ENCODE results near the gene PPHLN1. TPM values are rescaled to one million over a fixed set of nuclear protein-coding genes. Genes with fewer than 3 reads are reported as not detected.
"Not testable (repeated sequence)": the region's sequence is repeated elsewhere in the genome, so short reads cannot be mapped to it uniquely, and the experiment has no call there.

Gene PPHLN1
- total RNA-seq, 2 experiments from 2014 or later: 52.9 to 63.3 TPM

DNA sequence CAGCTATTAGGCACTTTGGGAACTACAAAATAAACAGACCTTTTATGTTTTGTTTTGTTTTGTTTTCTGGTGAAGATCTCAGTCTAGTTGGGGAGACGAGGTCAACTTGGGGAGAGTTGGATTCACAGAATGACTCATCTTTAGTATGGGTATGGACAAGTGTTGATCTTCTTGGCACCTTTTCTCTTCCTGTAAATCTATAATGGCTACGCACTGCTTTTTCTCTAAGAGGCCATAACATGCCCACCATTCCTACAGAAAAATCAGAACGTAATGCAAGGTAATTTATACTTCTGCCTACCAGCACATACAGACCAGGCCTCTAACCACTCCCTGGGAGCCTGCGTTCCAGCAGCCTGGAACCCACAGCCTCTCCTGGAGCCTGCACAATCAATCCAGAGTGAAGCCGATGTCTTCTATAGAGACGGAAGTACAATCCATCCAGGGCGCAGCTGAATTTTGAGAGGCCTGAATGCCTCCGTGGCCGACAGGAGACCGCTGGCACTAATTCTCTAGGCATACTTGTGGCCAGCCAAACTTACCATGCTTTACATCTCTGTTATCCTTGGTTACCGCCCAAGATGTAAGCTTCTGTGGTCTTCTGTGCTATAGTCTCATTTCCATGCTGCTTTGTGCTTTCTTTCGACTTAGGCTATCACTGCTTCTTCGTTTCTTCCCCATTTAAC is 717 bp downstream of the PPHLN1 start:
- H3K4me3 Mint-ChIP-seq: peak overlapping the region; percentile 94
- H3K36me3 Mint-ChIP-seq (ENCODE audit: low read depth): peaks cover 10% of the 10 kb centered on the region
- intact Hi-C loops (cut with micrococcal nuclease): loop anchor here (1.0 to 5.0 kb wide), 9 partner anchors 26 to 1480 kb away; partner anchors contain the start of genes IRAK4, PUS7L, TWF1 and YAF2
- peak overlapping the region; percentile 94 for H3K27ac Mint-ChIP-seq
- H3K9me3 Mint-ChIP-seq: no peaks in the 10 kb centered on the region
- H3K27me3 Mint-ChIP-seq (ENCODE audit: low read depth): no peaks in the 10 kb centered on the region
- CTCF ChIA-PET: interaction anchor here (0.6 to 2.7 kb wide), 3 partner anchors 12 to 45 kb away, joined by 3 to 16 read pairs (median 3); no protein-coding TSS in a partner anchor
- peak; percentile 14 for DNase-seq
- peaks cover 49% of the 10 kb centered on the region for H3K4me1 Mint-ChIP-seq (ENCODE audit: low read depth)

DNA sequence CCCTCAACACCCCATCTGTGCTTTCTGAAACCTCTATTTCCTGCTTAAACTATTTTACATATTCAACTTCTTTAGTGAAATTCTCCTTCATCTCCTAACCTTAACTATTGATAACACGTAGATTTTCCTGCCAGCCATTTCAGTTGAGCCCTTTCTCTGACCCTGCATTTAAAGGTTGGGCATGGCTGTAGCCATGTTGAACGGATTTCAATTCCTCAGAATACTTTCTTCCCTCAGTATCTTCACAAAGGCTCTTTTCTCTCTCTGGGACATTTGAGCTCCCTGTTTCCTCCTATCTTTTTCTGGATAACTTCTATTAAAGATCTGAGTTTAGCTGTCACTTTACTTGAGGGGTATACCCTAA is 1.2 kb downstream of the PPHLN1 start:
- Mint-ChIP-seq H3K27me3 (ENCODE audit: low read depth) (no peaks in the 10 kb centered on the region), H3K36me3 (ENCODE audit: low read depth) (peaks cover 9% of the 10 kb centered on the region), H3K4me1 (ENCODE audit: low read depth) (peaks cover 54% of the 10 kb centered on the region), H3K27ac (peak overlapping the region; percentile 94), H3K9me3 (no peaks in the 10 kb centered on the region), H3K4me3 (peak overlapping the region; percentile 94)
- no peak for DNase-seq
- intact Hi-C loops (cut with micrococcal nuclease): loop anchor here (2.0 to 5.0 kb wide), 3 partner anchors 196 to 1430 kb away; partner anchors contain the start of genes IRAK4 and PUS7L
- CTCF ChIA-PET: interaction anchor here (2.7 kb wide), 1 partner anchor 45 kb away, joined by 16 read pairs; no protein-coding TSS in a partner anchor

DNA sequence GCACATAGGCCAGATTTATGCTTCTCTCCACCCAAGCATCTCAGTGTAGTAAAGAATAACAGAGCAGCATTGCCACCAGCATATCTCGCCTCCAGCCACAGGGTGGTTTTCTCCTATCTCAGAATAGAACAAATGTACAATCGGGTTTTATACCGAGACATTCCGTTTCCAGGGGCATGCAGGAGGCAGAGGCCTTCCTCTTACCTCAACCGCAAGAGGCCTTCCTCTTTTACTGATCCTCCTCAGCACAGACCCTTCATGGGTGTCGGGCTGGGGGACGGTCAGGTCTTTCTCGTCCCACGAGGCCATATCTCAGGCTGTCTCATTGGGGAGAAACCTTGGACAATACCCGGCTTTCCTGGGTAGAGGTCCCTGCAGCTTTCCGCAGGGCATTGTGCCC is 4.1 kb downstream of the PPHLN1 start:
- not testable (repeated sequence) for H3K27me3 Mint-ChIP-seq (ENCODE audit: low read depth); H3K36me3 Mint-ChIP-seq (ENCODE audit: low read depth); H3K27ac Mint-ChIP-seq; DNase-seq; H3K9me3 Mint-ChIP-seq; H3K4me3 Mint-ChIP-seq
- H3K4me1 Mint-ChIP-seq (ENCODE audit: low read depth): peaks cover 61% of the 10 kb centered on the region
- CTCF ChIA-PET: interaction anchor here (0.6 kb wide), 1 partner anchor 51 kb away, joined by 7 read pairs; no protein-coding TSS in a partner anchor
- intact Hi-C loops (cut with micrococcal nuclease): loop anchor here (5.0 kb wide), 1 partner anchor 308 kb away; no protein-coding TSS in a partner anchor

DNA sequence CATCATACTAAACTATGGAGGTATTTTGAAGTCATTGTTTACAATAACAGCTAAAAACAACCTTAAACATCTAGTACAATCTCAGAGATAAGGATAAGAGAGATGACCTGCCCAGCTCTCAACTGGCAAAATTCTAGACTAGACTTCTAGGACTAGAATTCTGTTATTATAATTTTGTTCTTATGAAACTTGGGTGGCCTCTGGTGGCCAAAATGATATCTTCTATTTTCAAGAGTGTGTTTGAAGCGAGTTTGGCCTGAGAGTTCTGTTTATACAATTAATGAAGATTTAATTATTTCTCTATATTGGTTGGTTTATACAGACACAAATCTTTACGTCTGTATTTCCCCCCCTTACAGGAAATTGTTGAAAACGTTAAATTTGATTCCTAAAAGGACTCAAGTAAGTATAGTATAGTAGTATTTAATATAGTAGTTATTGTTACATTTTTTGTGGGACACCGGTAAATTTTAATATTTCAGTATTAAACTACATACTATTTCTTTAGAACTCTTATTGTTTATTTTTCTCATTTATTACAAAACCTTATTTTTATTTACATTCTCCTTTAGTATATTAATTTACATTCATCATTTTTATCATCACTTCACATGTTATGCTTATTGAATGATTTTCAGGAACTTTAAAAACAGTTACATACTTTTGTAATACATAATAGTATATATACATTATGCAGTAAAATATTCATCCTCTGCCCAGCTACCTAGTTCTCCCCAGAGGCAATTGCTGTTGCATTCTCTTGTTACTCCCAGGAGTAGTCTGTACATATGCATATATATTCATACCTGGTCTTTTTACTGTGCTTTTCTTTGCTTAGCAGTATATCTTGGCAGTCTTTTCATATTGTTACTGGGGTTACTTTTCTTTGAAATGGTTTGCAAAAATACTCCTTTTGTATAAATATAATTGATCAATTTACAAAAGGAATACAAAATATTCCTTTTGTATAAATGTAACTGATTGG is 6.6 kb downstream of the PPHLN1 start:
- Mint-ChIP-seq H3K4me1 (ENCODE audit: low read depth) (peaks cover 58% of the 10 kb centered on the region), H3K9me3 (no peaks in the 10 kb centered on the region), H3K4me3 (no peak overlapping the region), H3K27ac (no peak overlapping the region), H3K27me3 (ENCODE audit: low read depth) (no peaks in the 10 kb centered on the region), H3K36me3 (ENCODE audit: low read depth) (peaks cover 9% of the 10 kb centered on the region)
- DNase-seq: peak; percentile 32
- intact Hi-C loops (cut with micrococcal nuclease): loop anchor here (1.0 to 5.0 kb wide), 2 partner anchors 203 to 310 kb away; no protein-coding TSS in a partner anchor
- CTCF ChIA-PET: interaction anchor here (0.7 to 2.0 kb wide), 11 partner anchors 10 to 277 kb away, joined by 3 to 11 read pairs (median 4); no protein-coding TSS in a partner anchor

DNA sequence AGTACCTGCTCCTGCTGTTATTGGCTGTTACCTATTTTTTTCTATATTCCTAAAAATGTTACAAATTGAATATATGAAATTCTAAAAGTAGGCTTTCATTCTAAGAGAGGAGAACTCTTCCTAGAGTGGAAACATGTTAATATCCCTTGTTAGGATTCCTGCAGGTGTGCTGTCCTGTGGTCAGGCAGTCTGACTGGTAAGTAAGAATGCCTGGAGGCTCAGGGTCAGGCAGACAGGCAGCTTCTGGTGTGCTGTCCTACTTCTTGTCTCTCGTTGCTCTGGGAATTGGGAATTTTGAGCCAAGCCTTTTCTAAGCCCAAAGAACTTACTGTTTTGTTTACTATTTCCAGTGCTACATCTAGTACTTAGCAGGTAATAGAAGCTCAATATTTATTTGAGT is 10.3 kb downstream of the PPHLN1 start:
- CTCF ChIA-PET: no interaction called here
- intact Hi-C loops (cut with micrococcal nuclease): no loop called here
- H3K36me3 Mint-ChIP-seq (ENCODE audit: low read depth): peaks cover 26% of the 10 kb centered on the region

DNA sequence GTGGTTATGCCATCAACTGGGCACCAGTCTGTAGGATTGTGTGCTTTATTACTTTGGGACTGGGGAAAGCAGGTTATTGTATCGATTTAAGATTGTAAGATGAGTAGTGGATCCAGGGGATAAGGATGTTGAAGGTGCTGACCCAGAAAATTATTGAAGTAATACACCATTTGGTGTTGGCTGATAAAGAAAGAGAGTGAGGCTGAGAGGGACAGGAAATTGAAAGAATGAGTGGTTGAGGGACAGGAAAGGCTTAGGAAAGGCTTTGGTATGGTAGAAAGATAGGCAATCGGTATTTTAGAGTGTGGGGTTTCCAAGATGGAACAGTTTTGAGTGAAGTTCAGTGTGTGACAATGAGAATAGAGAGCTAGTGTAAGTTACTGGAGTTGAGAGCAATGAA is 12.3 kb downstream of the PPHLN1 start:
- Mint-ChIP-seq H3K9me3 (no peaks in the 10 kb centered on the region), H3K27me3 (ENCODE audit: low read depth) (no peaks in the 10 kb centered on the region), H3K27ac (no peak overlapping the region), H3K4me3 (no peak overlapping the region), H3K4me1 (ENCODE audit: low read depth) (peaks cover 44% of the 10 kb centered on the region), H3K36me3 (ENCODE audit: low read depth) (peaks cover 26% of the 10 kb centered on the region)
- CTCF ChIA-PET: interaction anchor here (0.9 kb wide), 1 partner anchor 12 kb away, joined by 3 read pairs; the partner anchor contains the start of genes PPHLN1 and ZCRB1
- intact Hi-C loops (cut with micrococcal nuclease): no loop called here
- no peak for DNase-seq

More for the DNA sequence above, 10.3 kb downstream of the PPHLN1 start:
- H3K4me3 Mint-ChIP-seq: no peak overlapping the region
- H3K4me1 Mint-ChIP-seq (ENCODE audit: low read depth): peaks cover 49% of the 10 kb centered on the region
- no peak for DNase-seq
- H3K9me3 Mint-ChIP-seq: no peaks in the 10 kb centered on the region
- no peaks in the 10 kb centered on the region for H3K27me3 Mint-ChIP-seq (ENCODE audit: low read depth)
- H3K27ac Mint-ChIP-seq: no peak overlapping the region

DNA sequence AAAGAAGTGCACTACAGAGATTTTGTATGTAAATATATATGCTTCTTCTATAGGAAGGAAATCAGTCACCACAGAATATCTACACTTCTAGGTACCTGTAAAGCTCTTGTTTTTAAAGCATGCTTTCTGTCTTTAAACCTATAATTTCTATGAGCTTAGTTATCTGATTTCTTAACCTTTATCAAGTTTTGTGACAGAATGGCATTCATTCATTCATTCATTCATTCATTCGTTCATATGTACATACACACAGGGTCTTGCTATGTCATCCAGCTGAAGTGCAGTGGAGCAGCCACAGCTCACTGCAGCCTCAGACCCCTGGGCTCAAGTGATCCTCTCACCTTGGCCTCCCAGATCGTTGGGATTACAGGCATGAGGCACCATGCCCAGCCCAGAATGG is 16.1 kb downstream of the PPHLN1 start:
- Mint-ChIP-seq H3K9me3 (no peaks in the 10 kb centered on the region), H3K4me3 (no peak overlapping the region), H3K4me1 (ENCODE audit: low read depth) (peaks cover 45% of the 10 kb centered on the region), H3K36me3 (ENCODE audit: low read depth) (peaks cover 22% of the 10 kb centered on the region), H3K27ac (no peak overlapping the region), H3K27me3 (ENCODE audit: low read depth) (no peaks in the 10 kb centered on the region)
- CTCF ChIA-PET: interaction anchor here (0.5 to 1.4 kb wide), 3 partner anchors 10 to 30 kb away, joined by 3 to 7 read pairs (median 7); no protein-coding TSS in a partner anchor
- no peak for DNase-seq
- intact Hi-C loops (cut with micrococcal nuclease): no loop called here

DNA sequence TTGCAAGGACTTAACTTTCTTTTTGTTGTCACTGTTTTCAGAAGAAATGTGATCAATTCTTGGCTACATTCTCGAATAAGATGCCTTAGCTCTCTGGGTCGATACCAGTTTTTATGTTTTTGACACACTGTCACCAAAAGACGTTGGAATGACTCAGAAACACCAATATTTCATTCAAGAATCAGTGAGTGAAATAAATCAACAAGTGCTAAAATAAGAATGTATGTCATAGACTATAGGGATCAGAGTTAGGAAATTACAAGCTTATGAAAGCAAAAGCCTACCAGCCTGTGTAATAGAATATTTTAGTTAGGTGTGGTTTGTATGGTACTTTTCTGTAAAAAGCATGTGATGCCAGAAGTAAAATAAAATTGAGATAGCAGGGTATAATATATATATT is 17.8 kb downstream of the PPHLN1 start:
- CTCF ChIA-PET: interaction anchor here (1.4 to 1.6 kb wide), 2 partner anchors 10 to 29 kb away, joined by 4 read pairs; no protein-coding TSS in a partner anchor
- peaks cover 13% of the 10 kb centered on the region for H3K36me3 Mint-ChIP-seq (ENCODE audit: low read depth)

DNA sequence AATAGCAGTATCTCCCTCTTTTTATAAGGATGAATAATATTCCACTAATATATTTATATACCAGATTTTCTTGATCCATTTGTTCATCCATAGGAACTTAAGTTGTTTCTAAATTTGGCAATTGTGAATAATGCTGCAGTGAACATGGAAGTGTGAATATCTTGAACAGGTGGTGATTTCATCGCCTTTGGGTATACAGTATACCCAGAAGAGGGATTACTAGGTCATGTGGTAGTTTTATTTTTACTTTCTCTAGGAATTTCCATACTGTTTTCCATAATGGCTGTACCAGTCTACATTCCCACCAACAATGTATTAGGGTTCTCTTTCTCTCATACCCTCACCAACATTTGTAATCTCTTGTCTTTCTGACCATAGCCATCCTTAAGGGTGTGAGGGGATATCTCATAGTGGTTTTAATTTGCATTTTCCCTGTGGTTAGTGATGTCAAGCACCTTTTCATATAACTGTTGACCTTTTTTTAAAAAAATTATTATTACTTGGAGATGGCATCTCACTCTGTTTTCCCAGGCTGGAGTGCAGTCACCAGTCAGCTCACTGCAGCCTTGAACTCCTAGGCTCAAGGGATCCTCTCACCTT is 20.5 kb downstream of the PPHLN1 start:
- peaks cover 26% of the 10 kb centered on the region for H3K4me1 Mint-ChIP-seq (ENCODE audit: low read depth)
- DNase-seq: no peak
- no peak overlapping the region for H3K4me3 Mint-ChIP-seq
- H3K36me3 Mint-ChIP-seq (ENCODE audit: low read depth): peaks cover 5% of the 10 kb centered on the region
- H3K27ac Mint-ChIP-seq: no peak overlapping the region
- intact Hi-C loops (cut with micrococcal nuclease): no loop called here
- H3K9me3 Mint-ChIP-seq: no peaks in the 10 kb centered on the region
- CTCF ChIA-PET: no interaction called here
- no peaks in the 10 kb centered on the region for H3K27me3 Mint-ChIP-seq (ENCODE audit: low read depth)

More for the DNA sequence above, 17.8 kb downstream of the PPHLN1 start:
- DNase-seq: no peak
- Mint-ChIP-seq H3K27ac (no peak overlapping the region), H3K27me3 (ENCODE audit: low read depth) (no peaks in the 10 kb centered on the region), H3K9me3 (no peaks in the 10 kb centered on the region), H3K4me1 (ENCODE audit: low read depth) (peaks cover 37% of the 10 kb centered on the region), H3K4me3 (no peak overlapping the region)
- intact Hi-C loops (cut with micrococcal nuclease): no loop called here

DNA sequence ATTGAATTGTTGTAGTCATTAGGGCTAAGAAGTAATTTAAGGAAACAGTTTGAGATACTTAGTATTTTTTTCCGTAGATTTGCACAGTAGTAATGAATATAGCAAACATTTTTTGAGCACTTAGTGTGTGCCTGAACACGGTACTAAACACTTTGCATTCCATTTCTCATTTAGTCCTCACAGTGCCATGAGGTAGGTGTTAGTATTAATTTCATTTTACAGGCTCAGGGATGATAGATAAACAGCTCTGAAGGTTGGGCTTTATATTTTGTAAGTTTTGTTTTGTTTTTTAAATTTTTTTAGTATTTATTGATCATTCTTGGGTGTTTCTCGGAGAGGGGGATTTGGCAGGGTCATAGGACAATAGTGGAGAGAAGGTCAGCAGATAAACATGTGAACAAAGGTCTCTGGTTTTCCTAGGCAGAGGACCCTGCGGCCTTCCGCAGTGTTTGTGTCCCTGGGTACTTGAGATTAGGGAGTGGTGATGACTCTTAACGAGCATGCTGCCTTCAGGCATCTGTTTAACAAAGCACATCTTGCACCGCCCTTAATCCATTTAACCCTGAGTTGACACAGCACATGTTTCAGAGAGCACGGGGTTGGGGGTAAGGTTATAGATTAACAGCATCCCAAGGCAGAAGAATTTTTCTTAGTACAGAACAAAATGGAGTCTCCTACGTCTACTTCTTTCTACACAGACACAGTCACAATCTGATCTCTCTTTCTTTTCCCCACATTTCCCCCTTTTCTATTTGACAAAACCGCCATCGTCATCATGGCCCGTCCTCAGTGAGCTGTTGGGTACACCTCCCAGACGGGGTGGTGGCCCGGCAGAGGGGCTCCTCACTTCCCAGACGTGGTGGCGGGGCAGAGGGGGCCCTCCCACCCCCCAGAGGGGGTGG is 23.4 kb downstream of the PPHLN1 start:
- H3K36me3 Mint-ChIP-seq (ENCODE audit: low read depth); DNase-seq; H3K4me3 Mint-ChIP-seq; H3K27me3 Mint-ChIP-seq (ENCODE audit: low read depth); H3K9me3 Mint-ChIP-seq; H3K27ac Mint-ChIP-seq; intact Hi-C loops (cut with micrococcal nuclease): not testable (repeated sequence)
- CTCF ChIA-PET: interaction anchor here (1.7 kb wide), 1 partner anchor 23 kb away, joined by 6 read pairs; no protein-coding TSS in a partner anchor
- H3K4me1 Mint-ChIP-seq (ENCODE audit: low read depth): peaks cover 12% of the 10 kb centered on the region

DNA sequence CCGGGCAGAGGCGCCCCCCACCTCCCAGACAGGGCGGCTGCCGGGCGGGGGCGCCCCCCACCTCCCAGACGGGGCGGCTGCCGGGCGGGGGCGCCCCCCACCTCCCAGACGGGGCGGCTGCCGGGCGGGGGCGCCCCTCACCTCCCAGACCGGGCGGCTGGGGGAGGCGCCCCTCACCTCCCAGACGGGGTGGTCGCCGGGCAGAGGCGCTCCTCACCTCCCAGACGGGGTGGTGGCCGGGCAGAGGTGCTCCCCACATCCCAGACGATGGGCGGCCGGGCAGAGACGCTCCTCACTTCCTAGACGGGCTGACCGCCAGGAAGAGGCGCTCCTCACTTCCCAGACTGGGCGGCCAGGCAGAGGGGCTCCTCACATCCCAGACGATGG is 24.0 kb downstream of the PPHLN1 start:
- not testable (repeated sequence) for H3K4me1 Mint-ChIP-seq (ENCODE audit: low read depth)

More for the DNA sequence above, 24.0 kb downstream of the PPHLN1 start:
- H3K4me3 Mint-ChIP-seq; intact Hi-C loops (cut with micrococcal nuclease); DNase-seq; H3K36me3 Mint-ChIP-seq (ENCODE audit: low read depth); H3K27ac Mint-ChIP-seq; CTCF ChIA-PET; H3K9me3 Mint-ChIP-seq; H3K27me3 Mint-ChIP-seq (ENCODE audit: low read depth): not testable (repeated sequence)

All from activated naive CD4-positive, alpha-beta T cell treated with anti-CD3 and anti-CD28 coated beads for 36 hours (primary cell).